ENCODE measurements around the gene MARK1.

Gene MARK1

GRCh38 chr1:220701974-220702373 lies 174.0 kb downstream of the MARK1 start:
- no peak for DNase-seq (ENCODE audit: low read depth)
- TF ChIP-seq CTCF (conservative IDR thresholded peaks at IDR 0.05; ENCODE audit: low read length), result no peak
- H3K4me3 ChIP-seq (ENCODE audit: low read length), result no peak overlapping the region

GRCh38 chr1:220702733-220703270 lies 174.9 kb downstream of the MARK1 start:
- no peak for DNase-seq (ENCODE audit: low read depth)
- no peak for TF ChIP-seq CTCF (conservative IDR thresholded peaks at IDR 0.05; ENCODE audit: low read length)
- H3K4me3 ChIP-seq (ENCODE audit: low read length), result no peak overlapping the region

- no peak overlapping the region for H3K4me3 ChIP-seq (ENCODE audit: low read length)
- no peak for TF ChIP-seq CTCF (conservative IDR thresholded peaks at IDR 0.05; ENCODE audit: low read length)
- no peak for DNase-seq (ENCODE audit: low read depth)
These were observed 175.4 kb downstream of the MARK1 start for GRCh38 chr1:220703305-220703704.

- DNase-seq (ENCODE audit: low read depth), result no peak
- no peak overlapping the region for H3K4me3 ChIP-seq (ENCODE audit: low read length)
- TF ChIP-seq CTCF (conservative IDR thresholded peaks at IDR 0.05; ENCODE audit: low read length), result no peak
These were observed 177.8 kb downstream of the MARK1 start for GRCh38 chr1:220705782-220706181.

GRCh38 chr1:220706480-220706879 lies 178.5 kb downstream of the MARK1 start:
- no peak for DNase-seq (ENCODE audit: low read depth)
- TF ChIP-seq CTCF (conservative IDR thresholded peaks at IDR 0.05; ENCODE audit: low read length), result no peak
- no peak overlapping the region for H3K4me3 ChIP-seq (ENCODE audit: low read length)

- DNase-seq (ENCODE audit: low read depth), result no peak
- no peak overlapping the region for H3K4me3 ChIP-seq (ENCODE audit: low read length)
- no peak for TF ChIP-seq CTCF (conservative IDR thresholded peaks at IDR 0.05; ENCODE audit: low read length)
These were observed 179.2 kb downstream of the MARK1 start for GRCh38 chr1:220707160-220707559.

GRCh38 chr1:220708244-220708643 lies 180.3 kb downstream of the MARK1 start:
- no peak overlapping the region for H3K4me3 ChIP-seq (ENCODE audit: low read length)

More at GRCh38 chr1:220708244-220708643, 180.3 kb downstream of the MARK1 start:
- no peak for TF ChIP-seq CTCF (conservative IDR thresholded peaks at IDR 0.05; ENCODE audit: low read length)
- no peak for DNase-seq (ENCODE audit: low read depth)
